ENCODE data around the gene TRIP10.

DNA sequence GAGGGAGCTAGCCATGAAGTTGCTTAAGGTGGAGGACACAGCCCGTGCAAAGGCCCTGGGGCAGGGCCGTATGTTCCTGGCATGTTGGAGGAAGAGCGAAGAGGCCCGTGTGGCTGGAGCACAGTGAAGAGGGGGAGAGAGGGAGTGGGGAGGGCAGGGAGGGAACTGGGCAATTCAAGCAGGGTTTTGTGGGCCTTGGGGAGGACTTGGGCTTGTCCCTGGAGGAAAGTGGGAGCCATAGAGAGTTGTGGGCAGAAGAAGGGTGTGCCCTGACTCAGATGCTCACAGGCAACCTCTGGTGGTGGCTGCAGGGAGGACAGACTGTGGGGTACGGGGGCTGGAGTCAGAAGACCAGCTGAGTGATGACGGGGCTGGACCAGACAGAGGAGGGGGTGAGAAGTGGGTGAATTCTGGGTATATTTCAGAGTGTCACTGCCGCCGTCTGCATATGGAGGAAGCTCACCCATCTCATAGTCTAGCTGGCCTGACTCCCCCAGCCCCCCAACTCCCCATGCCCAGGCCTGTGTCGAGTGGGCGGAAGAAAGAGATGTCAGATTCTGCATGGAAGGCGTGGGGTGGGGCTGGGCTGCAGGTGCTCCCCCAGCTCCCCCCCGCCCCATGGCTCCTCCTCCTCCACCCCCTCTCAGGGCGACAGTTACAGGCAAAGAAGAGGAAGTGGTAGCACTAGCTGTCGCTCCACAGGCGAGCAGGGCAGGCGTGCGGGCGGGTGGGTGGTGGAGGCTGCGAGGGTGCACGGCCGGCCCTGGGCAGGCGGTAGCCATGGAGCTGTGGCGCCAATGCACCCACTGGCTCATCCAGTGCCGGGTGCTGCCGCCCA, 32.8 kb downstream of the TRIP10 start, which contains the start of gene VAV1:
- TF ChIP-seq, protein P1, sequence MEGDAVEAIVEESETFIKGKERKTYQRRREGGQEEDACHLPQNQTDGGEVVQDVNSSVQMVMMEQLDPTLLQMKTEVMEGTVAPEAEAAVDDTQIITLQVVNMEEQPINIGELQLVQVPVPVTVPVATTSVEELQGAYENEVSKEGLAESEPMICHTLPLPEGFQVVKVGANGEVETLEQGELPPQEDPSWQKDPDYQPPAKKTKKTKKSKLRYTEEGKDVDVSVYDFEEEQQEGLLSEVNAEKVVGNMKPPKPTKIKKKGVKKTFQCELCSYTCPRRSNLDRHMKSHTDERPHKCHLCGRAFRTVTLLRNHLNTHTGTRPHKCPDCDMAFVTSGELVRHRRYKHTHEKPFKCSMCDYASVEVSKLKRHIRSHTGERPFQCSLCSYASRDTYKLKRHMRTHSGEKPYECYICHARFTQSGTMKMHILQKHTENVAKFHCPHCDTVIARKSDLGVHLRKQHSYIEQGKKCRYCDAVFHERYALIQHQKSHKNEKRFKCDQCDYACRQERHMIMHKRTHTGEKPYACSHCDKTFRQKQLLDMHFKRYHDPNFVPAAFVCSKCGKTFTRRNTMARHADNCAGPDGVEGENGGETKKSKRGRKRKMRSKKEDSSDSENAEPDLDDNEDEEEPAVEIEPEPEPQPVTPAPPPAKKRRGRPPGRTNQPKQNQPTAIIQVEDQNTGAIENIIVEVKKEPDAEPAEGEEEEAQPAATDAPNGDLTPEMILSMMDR (conservative IDR thresholded peaks at IDR 0.05; ENCODE audit: low read length) = peak; percentile 70
- no peak for TF ChIP-seq EZH2phosphoT487 (IDR thresholded peaks at IDR 0.05; ENCODE audit: borderline replicate concordance)
